ENCODE results near the gene HABP2.

The HABP2 gene

DNA sequence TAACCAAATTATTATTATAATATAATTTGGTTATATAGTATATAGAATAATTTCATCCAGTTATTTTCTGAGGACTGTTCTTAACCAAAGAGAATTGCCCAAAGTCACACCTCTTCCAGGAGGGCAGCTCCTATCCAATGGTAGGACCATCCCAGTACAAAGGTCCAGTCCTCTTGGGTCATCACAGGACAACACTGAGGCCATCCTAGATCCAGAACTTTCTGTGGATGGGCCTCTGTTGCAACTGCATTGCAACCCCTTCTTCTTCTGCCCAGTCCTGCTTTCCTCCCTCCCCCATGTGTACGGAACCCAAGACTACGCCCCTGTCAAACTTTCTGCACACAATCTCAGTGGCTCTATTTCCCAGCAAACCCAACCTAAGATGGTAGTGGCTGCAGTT is 5.4 kb upstream of the HABP2 start:
- H3K27ac ChIP-seq = no peak overlapping the region
- no peak for TF ChIP-seq ZFX (IDR thresholded peaks at IDR 0.05)
- TF ChIP-seq, protein P1, sequence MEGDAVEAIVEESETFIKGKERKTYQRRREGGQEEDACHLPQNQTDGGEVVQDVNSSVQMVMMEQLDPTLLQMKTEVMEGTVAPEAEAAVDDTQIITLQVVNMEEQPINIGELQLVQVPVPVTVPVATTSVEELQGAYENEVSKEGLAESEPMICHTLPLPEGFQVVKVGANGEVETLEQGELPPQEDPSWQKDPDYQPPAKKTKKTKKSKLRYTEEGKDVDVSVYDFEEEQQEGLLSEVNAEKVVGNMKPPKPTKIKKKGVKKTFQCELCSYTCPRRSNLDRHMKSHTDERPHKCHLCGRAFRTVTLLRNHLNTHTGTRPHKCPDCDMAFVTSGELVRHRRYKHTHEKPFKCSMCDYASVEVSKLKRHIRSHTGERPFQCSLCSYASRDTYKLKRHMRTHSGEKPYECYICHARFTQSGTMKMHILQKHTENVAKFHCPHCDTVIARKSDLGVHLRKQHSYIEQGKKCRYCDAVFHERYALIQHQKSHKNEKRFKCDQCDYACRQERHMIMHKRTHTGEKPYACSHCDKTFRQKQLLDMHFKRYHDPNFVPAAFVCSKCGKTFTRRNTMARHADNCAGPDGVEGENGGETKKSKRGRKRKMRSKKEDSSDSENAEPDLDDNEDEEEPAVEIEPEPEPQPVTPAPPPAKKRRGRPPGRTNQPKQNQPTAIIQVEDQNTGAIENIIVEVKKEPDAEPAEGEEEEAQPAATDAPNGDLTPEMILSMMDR (conservative IDR thresholded peaks at IDR 0.05) = no peak

DNA sequence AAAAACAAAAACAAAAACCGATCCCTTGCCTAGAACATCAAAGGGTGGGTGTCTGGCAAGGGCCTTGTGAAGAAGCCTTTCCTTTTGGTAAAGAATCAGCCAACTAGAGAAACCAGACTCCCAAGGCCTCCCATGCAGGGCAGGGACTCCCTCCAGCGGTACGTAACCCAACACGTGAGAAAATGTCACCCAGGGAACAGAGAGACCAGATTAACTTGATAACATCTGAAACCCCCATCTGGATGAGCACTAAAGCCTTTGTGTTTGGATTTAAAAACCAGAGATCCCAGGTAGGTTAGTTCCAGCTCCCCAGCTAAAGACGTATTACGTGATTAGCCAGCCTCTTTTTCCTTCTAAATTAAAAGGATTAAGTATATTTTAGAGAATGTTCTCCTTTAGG is 3.0 kb upstream of the HABP2 start:
- no peak overlapping the region; the same call in 1 of the 2 replicates for H3K27ac ChIP-seq
- TF ChIP-seq, protein P1 (conservative IDR thresholded peaks at IDR 0.05) = no peak
- TF ChIP-seq ZFX (IDR thresholded peaks at IDR 0.05) = no peak

DNA sequence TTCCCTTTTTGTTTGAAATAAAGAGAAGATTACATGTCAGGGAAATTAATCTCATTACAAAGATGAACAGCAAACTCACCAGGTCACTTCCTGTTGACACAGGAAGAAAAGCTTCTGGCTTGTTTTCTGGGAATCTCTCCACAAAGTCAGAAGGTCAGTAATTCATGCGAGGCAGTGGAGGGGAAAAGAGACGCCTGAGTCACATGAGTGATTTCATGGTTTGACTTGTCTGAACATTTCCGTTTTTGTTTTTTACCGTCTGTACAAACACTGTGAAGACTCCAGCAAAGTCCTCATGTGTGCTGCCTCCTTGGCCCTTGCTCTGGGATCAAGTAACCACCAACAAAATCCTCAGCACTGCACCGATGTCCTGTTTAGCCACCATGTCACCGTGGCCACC is 2.5 kb upstream of the HABP2 start:
- no peak overlapping the region for H3K27ac ChIP-seq
- no peak for TF ChIP-seq ZFX (IDR thresholded peaks at IDR 0.05)
- TF ChIP-seq, protein P1 (conservative IDR thresholded peaks at IDR 0.05) = no peak

DNA sequence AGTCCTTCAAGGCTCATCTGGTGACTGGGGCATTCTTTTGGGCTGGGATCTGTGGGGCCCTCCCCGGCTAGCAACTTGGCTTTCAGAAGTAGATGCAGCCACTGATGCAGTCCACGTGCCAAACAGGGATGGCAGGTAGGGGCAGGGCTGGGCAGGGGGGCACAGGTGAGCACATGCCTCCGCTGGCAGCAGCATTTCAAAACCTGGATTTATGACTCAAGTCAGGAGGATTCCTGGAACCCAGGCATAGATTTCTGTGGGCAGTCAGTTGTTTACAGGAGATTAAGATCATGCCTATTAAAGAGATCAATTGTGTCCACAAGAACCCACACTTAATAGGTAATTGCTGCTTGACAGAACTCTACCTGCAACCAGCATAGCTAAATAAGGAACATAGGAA is 839 bp upstream of the HABP2 start:
- TF ChIP-seq, protein P1 (conservative IDR thresholded peaks at IDR 0.05) = no peak
- no peak for TF ChIP-seq ZFX (IDR thresholded peaks at IDR 0.05)
- H3K27ac ChIP-seq = no peak overlapping the region

DNA sequence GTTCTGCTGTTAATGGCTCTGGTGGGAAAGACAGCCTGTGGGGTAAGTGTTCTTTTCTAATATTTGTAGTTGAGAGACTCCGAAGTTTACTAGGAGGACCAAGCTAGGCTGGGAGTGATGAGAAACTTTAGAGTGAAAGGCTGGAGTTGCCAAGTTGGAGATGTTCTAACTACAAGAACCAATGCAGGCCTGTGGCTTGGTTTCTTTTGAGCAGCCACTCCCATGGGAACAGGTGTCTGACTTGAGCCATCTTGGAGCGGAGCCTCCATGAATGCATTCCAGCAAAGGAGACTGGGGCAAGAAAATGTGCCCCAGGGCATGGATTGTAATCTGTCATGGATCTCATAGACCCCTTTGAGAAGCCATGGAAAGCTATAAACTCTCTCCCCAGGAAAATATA is 296 bp downstream of the HABP2 start:
- TF ChIP-seq, protein P1 (conservative IDR thresholded peaks at IDR 0.05) = no peak
- no peak for TF ChIP-seq ZFX (IDR thresholded peaks at IDR 0.05)
- no peak overlapping the region for H3K27ac ChIP-seq

DNA sequence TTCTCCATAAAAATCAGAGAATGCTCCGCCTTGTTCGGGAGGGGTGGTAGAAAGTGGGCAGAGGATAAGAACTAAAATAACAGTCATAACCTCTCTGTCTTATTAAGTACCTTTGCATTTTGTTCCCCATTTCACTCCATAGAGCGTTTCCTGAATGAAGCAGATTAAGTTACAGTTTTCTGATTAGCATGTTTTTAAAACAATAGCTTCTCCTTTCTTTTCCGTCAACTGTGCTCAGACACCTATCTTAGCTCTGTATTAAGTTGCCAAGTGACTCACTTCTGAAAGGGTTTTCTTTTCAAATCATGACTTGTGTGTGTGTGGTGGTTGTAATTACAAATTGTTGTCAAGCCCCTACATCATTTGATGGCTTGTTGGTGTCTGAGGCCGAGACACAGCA is 1.4 kb downstream of the HABP2 start:
- H3K27ac ChIP-seq = no peak overlapping the region
- no peak for TF ChIP-seq ZFX (IDR thresholded peaks at IDR 0.05)
- TF ChIP-seq, protein P1 (conservative IDR thresholded peaks at IDR 0.05) = no peak

DNA sequence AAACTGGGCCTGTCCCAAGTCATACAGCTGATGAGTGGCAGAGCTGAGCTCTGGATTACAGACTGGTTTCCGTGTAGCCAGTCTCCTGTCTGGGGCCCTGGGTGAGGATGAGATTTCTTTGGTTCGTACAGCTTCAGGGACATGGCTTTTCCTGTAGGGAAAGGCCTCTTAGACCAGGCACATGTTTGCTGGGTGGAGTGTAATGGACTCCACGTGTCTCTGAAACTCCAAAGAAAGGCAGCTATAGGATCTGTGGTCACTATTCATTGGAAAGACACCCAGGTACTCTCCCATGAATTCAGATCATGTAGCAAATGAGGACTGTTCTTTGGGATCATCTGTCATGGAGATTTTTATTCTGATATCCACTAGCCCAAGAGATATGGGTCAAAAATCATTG is 2.4 kb downstream of the HABP2 start:
- no peak for TF ChIP-seq ZFX (IDR thresholded peaks at IDR 0.05)
- TF ChIP-seq, protein P1 (conservative IDR thresholded peaks at IDR 0.05) = no peak
- H3K27ac ChIP-seq = no peak overlapping the region
